Limb (tissue), 2 donors: Measurements from ENCODE around the gene PRRC2B.
"Not testable (repeated sequence)": the region's sequence is repeated elsewhere in the genome, so short reads cannot be mapped to it uniquely, and the experiment has no call there.

ENCODE experiments used
- DNase-seq, 2 donors: peaks; one replicate each; pipeline ENCODE4 v3.0.0-alpha.2; 2016; ENCODE audit errors: extremely low spot score in 2 of 2

PRRC2B gene

GRCh38 chr9:131433302-131433854 lies 39.5 kb downstream of the PRRC2B start:
- DNase-seq = no peak

- DNase-seq = no peak
Measured at GRCh38 chr9:131434673-131435072, 40.8 kb downstream of the PRRC2B start.

- DNase-seq = no peak
Measured at GRCh38 chr9:131436376-131436775, 42.5 kb downstream of the PRRC2B start.

GRCh38 chr9:131436865-131437271 lies 43.0 kb downstream of the PRRC2B start:
- DNase-seq = no peak

- no peak for DNase-seq
Measured at GRCh38 chr9:131438190-131438589, 44.3 kb downstream of the PRRC2B start.

GRCh38 chr9:131439224-131439623 lies 45.3 kb downstream of the PRRC2B start:
- DNase-seq = no peak

GRCh38 chr9:131441441-131441840 lies 47.6 kb downstream of the PRRC2B start:
- no peak for DNase-seq

GRCh38 chr9:131442351-131442750 lies 48.5 kb downstream of the PRRC2B start:
- DNase-seq = no peak

GRCh38 chr9:131443648-131444047 lies 49.8 kb downstream of the PRRC2B start:
- no peak for DNase-seq

- DNase-seq = no peak
Measured at GRCh38 chr9:131446276-131446675, 52.4 kb downstream of the PRRC2B start.

GRCh38 chr9:131447148-131447547 lies 53.3 kb downstream of the PRRC2B start:
- DNase-seq = no peak

- DNase-seq = no peak
Measured at GRCh38 chr9:131447600-131447999, 53.7 kb downstream of the PRRC2B start.

GRCh38 chr9:131448818-131449217 lies 54.9 kb downstream of the PRRC2B start:
- no peak for DNase-seq

GRCh38 chr9:131449276-131449675 lies 55.4 kb downstream of the PRRC2B start:
- DNase-seq = no peak

GRCh38 chr9:131454028-131454427 lies 60.1 kb downstream of the PRRC2B start:
- DNase-seq = no peak

GRCh38 chr9:131455655-131456054 lies 61.8 kb downstream of the PRRC2B start:
- DNase-seq = not testable (repeated sequence)

- DNase-seq = no peak
Measured at GRCh38 chr9:131457746-131458145, 63.9 kb downstream of the PRRC2B start.

- DNase-seq = no peak
Measured at GRCh38 chr9:131459056-131459455, 65.2 kb downstream of the PRRC2B start.

GRCh38 chr9:131461166-131461565 lies 67.3 kb downstream of the PRRC2B start:
- DNase-seq = no peak

- no peak for DNase-seq
Measured at GRCh38 chr9:131464354-131465000, 70.6 kb downstream of the PRRC2B start.

GRCh38 chr9:131465401-131465800 lies 71.5 kb downstream of the PRRC2B start:
- no peak for DNase-seq

- no peak for DNase-seq
Measured at GRCh38 chr9:131467214-131467935, 73.5 kb downstream of the PRRC2B start.

GRCh38 chr9:131468031-131468430 lies 74.1 kb downstream of the PRRC2B start:
- DNase-seq = no peak
